IMR-90 (cell line): ENCODE results near the gene ABCB9. TPM values are rescaled to one million over a fixed set of nuclear protein-coding genes. Genes with fewer than 3 reads are reported as not detected.

Experiments
- ATAC-seq: fragments of 200-7000 bp; cut with Tn5 transposase; 2 replicates; pipeline ENCODE4 v1.9.1; 2020; ENCODE audit warnings: low read depth, mild to moderate bottlenecking, moderate library complexity
- BruUV-seq: library from RNA; stranded (reverse); fragments of 400-500 nt; replicated peaks from 2 replicates; lab custom pipeline; 2021; lab: Mats Ljungman, UMichigan
- CTCF ChIA-PET: fragments of 300-600 bp; formaldehyde crosslinking; extraction: SDS; loops from one replicate; lab custom pipeline; 2021; ENCODE audit warnings: antibody characterized with exemption; lab: Yijun Ruan, JAX
- POLR2A ChIA-PET: fragments of 300-600 bp; sonication (Branson Sonifier 250); formaldehyde crosslinking; loops from one replicate; lab custom pipeline; 2022; ENCODE audit warnings: antibody characterized with exemption; ENCODE audit not compliant: unreplicated experiment; lab: Charles Lee
- DNase-seq: peaks from one replicate; pipeline ENCODE4 v3.0.0; 2013
- H2AFZ ChIP-seq: replicated peaks from 2 replicates; pipeline ENCODE3; 2013; ENCODE audit warnings: low read length, mild to moderate bottlenecking; ENCODE audit not compliant: poor library complexity
- H2AK5ac ChIP-seq: 2 replicates; pipeline ENCODE4 v1.6.1; 2013; ENCODE audit warnings: low read depth, low read length, inconsistent platforms
- H2AK9ac ChIP-seq: replicated peaks from 2 replicates; pipeline ENCODE3; 2013; ENCODE audit warnings: mild to moderate bottlenecking, low read depth, low read length, moderate library complexity; ENCODE audit not compliant: poor library complexity
- H2BK120ac ChIP-seq: 2 replicates; pipeline ENCODE4 v1.6.1; 2013; ENCODE audit warnings: low read depth, low read length, inconsistent platforms
- H2BK15ac ChIP-seq: 3 replicates; pipeline ENCODE4 v1.6.1; 2013; ENCODE audit warnings: low read depth, low read length, inconsistent platforms
- H2BK20ac ChIP-seq: 2 replicates; pipeline ENCODE4 v1.6.1; 2013; ENCODE audit warnings: low read depth, mild to moderate bottlenecking, inconsistent platforms, low read length, moderate library complexity
- H2BK5ac ChIP-seq: 2 replicates; pipeline ENCODE4 v1.6.1; 2013; ENCODE audit warnings: mild to moderate bottlenecking, low read depth, low read length, inconsistent platforms; ENCODE audit not compliant: poor library complexity, severe bottlenecking
- H3K14ac ChIP-seq: replicated peaks from 2 replicates; pipeline ENCODE4 v1.6.1; 2013; ENCODE audit warnings: low read depth, low read length, inconsistent platforms
- H3K18ac ChIP-seq: 2 replicates; pipeline ENCODE4 v1.6.1; 2013; ENCODE audit warnings: low read depth, low read length, control low read depth
- H3K23ac ChIP-seq: 2 replicates; pipeline ENCODE4 v1.6.1; 2013; ENCODE audit warnings: low read depth, low read length, inconsistent platforms
- H3K27ac ChIP-seq: 2 replicates; pipeline ENCODE4 v1.5.1; 2013; ENCODE audit warnings: mild to moderate bottlenecking, control low read depth, low read length; ENCODE audit not compliant: insufficient read depth
- H3K27me3 ChIP-seq: 2 replicates; pipeline ENCODE4 v1.6.1; 2013; ENCODE audit warnings: low read length; ENCODE audit not compliant: control insufficient read depth, insufficient read depth
- H3K36me3 ChIP-seq: 2 replicates; pipeline ENCODE4 v1.6.1; 2013; ENCODE audit warnings: low read length, mixed read lengths; ENCODE audit not compliant: control insufficient read depth, insufficient read depth
- H3K4ac ChIP-seq: 2 replicates; pipeline ENCODE4 v1.6.1; 2013; ENCODE audit warnings: low read depth, low read length, inconsistent platforms
- H3K4me1 ChIP-seq: 2 replicates; pipeline ENCODE4 v1.6.1; 2013; ENCODE audit warnings: low read length, mixed read lengths; ENCODE audit not compliant: control insufficient read depth, insufficient read depth
- H3K4me2 ChIP-seq: 2 replicates; pipeline ENCODE4 v1.6.1; 2013; ENCODE audit warnings: low read depth, mild to moderate bottlenecking, control low read depth, low read length, moderate library complexity
- H3K4me3 ChIP-seq: 2 replicates; pipeline ENCODE4 v1.5.1; 2013; ENCODE audit warnings: low read depth, mild to moderate bottlenecking, control low read depth, low read length, moderate library complexity; ENCODE audit not compliant: insufficient read depth
- H3K56ac ChIP-seq: 2 replicates; pipeline ENCODE4 v1.6.1; 2013; ENCODE audit warnings: low read length, inconsistent platforms; ENCODE audit not compliant: insufficient read depth; ENCODE audit errors: extremely low read depth
- H3K79me1 ChIP-seq, 2 experiments: 2 replicates each; pipeline ENCODE4 v1.6.1; 2013; ENCODE audit warnings: low read length in 2 of 2, inconsistent platforms in 1 of 2, low read depth in 1 of 2
- H3K9ac ChIP-seq: 2 replicates; pipeline ENCODE4 v1.6.1; 2013; ENCODE audit warnings: low read depth, low read length, control low read depth
- H3K9me1 ChIP-seq: 2 replicates; pipeline ENCODE4 v1.6.1; 2013; ENCODE audit warnings: low read length, inconsistent platforms; ENCODE audit not compliant: insufficient read depth
- H3K9me3 ChIP-seq: 2 replicates; pipeline ENCODE4 v1.6.1; 2013; ENCODE audit warnings: low read length; ENCODE audit not compliant: control insufficient read depth, insufficient read depth
- H4K20me1 ChIP-seq: 2 replicates; pipeline ENCODE4 v1.6.1; 2013; ENCODE audit warnings: low read length, inconsistent platforms; ENCODE audit not compliant: insufficient read depth
- H4K5ac ChIP-seq: 2 replicates; pipeline ENCODE4 v1.6.1; 2013; ENCODE audit warnings: mild to moderate bottlenecking, low read depth, low read length, control low read depth
- H4K8ac ChIP-seq, 2 experiments: 2 replicates each; pipeline ENCODE4 v1.6.1; 2013; ENCODE audit warnings: low read depth in 2 of 2, low read length in 2 of 2, control low read depth in 1 of 2, inconsistent platforms in 1 of 2
- H4K91ac ChIP-seq: 2 replicates; pipeline ENCODE4 v1.6.1; 2013; ENCODE audit warnings: low read depth, low read length, inconsistent platforms; ENCODE audit not compliant: insufficient read depth
- BHLHE40 ChIP-seq: fragments of 150-350 bp; IDR thresholded peaks from 2 replicates; pipeline ENCODE4 v1.6.1; 2016; ENCODE audit warnings: mild to moderate bottlenecking, low read depth, low read length
- CEBPB ChIP-seq: IDR thresholded peaks from 2 replicates; pipeline ENCODE4 v1.6.1; 2012; ENCODE audit warnings: low read depth, low read length, improper control_type of control experiment
- CHD1 ChIP-seq: IDR thresholded peaks from 2 replicates; pipeline ENCODE4 v1.6.1; 2012; ENCODE audit warnings: low read depth, low read length, improper control_type of control experiment
- CTCF ChIP-seq: conservative IDR thresholded peaks from 2 replicates; pipeline ENCODE4 v1.5.1; 2012; ENCODE audit warnings: mild to moderate bottlenecking, low read depth, low read length, improper control_type of control experiment
- ELK1 ChIP-seq: fragments of 150-350 bp; IDR thresholded peaks from 2 replicates; pipeline ENCODE4 v1.6.1; 2016; ENCODE audit warnings: low read depth, mild to moderate bottlenecking, low read length, moderate library complexity, borderline replicate concordance
- MAFK ChIP-seq: IDR thresholded peaks from 2 replicates; pipeline ENCODE4 v1.6.1; 2012; ENCODE audit warnings: low read depth, low read length, improper control_type of control experiment
- MAZ ChIP-seq: IDR thresholded peaks from 2 replicates; pipeline ENCODE4 v1.6.1; 2012; ENCODE audit warnings: low read depth, mild to moderate bottlenecking, low read length, improper control_type of control experiment, moderate library complexity, borderline replicate concordance
- MXI1 ChIP-seq: IDR thresholded peaks from 2 replicates; pipeline ENCODE4 v1.6.1; 2012; ENCODE audit warnings: low read depth, mild to moderate bottlenecking, low read length, moderate library complexity, borderline replicate concordance
- NFE2L2 ChIP-seq: fragments of 150-350 bp; IDR thresholded peaks from 2 replicates; pipeline ENCODE4 v1.6.1; 2016; ENCODE audit warnings: low read depth, mild to moderate bottlenecking, low read length
- RAD21 ChIP-seq: IDR thresholded peaks from 2 replicates; pipeline ENCODE4 v1.6.1; 2012; ENCODE audit warnings: low read length, improper control_type of control experiment
- RCOR1 ChIP-seq: IDR thresholded peaks from 2 replicates; pipeline ENCODE4 v1.6.1; 2012; ENCODE audit warnings: mild to moderate bottlenecking, low read length, improper control_type of control experiment; ENCODE audit not compliant: insufficient replicate concordance
- SMC3 ChIP-seq: fragments of 150-350 bp; IDR thresholded peaks from 2 replicates; pipeline ENCODE4 v1.6.1; 2016; ENCODE audit warnings: low read depth, mild to moderate bottlenecking, antibody characterized with exemption, low read length, moderate library complexity
- USF2 ChIP-seq: fragments of 150-350 bp; IDR thresholded peaks from 2 replicates; pipeline ENCODE4 v1.6.1; 2017; ENCODE audit warnings: mild to moderate bottlenecking, antibody characterized with exemption, low read length, low read depth
- WGBS, 2 experiments: methylation state at CpG; one replicate each; pipeline versions ENCODE4 v1.1.5 to v1.1.7; 2013; ENCODE audit warnings: missing lambda C conversion rate in 2 of 2; ENCODE audit not compliant: insufficient read length in 1 of 2; ENCODE audit errors: extremely low coverage in 2 of 2; 5-methylcytosine and 5-hydroxymethylcytosine counted together
- dilution Hi-C: fragments of 300-500 bp; cut with HindIII; formaldehyde crosslinking; loops from one replicate; pipeline ENCODE4 v1.14.3; 2018; ENCODE audit warnings: low sequenced_read_pairs; ENCODE audit not compliant: unreplicated experiment
- in situ Hi-C: fragments of 300-500 bp; cut with MboI; formaldehyde crosslinking; loops from 3 replicates; pipeline ENCODE4 v1.14.3; 2019; ENCODE audit warnings: low sequenced_read_pairs, inconsistent platforms, mixed read lengths
- intact Hi-C: fragments of 100-400 bp; cut with micrococcal nuclease; formaldehyde crosslinking; loops from 2 replicates; pipeline ENCODE4 v1.10.0; 2022
- polyA plus RNA-seq, 3 experiments: library from polyadenylated mRNA; depleted of rRNA; stranded (reverse); fragments of >200 nt; gene quantifications; 2 replicates each; pipeline ENCODE4 v1.2.3, GENCODE V29; 2012; ENCODE audit warnings: low replicate concordance in 1 of 3
- total RNA-seq: library from RNA; depleted of rRNA; stranded (reverse); fragments of >200 nt; gene quantifications from 2 replicates; pipeline ENCODE4 v1.2.3, GENCODE V29; 2012

ABCB9 gene
- total and polyA plus RNA-seq, 2 of the 4 experiments (the other 2 are of a cell fraction), result 5.6 to 8.3 TPM

GRCh38 chr12:122961531-122962329 lies 4.5 kb downstream of the ABCB9 start:
- Histone ChIP-seq H3K56ac (no peak overlapping the region), H4K91ac (no peak overlapping the region), H4K5ac (no peak overlapping the region), H3K9me1 (no peaks in the 10 kb centered on the region; the same call in 1 of the 2 replicates), H2BK20ac (no peak overlapping the region; the same call in 1 of the 2 replicates), H3K9ac (no peak overlapping the region), H3K23ac (no peak overlapping the region), H3K4me3 (no peak overlapping the region), H3K18ac (no peak overlapping the region), H3K79me1 (peaks cover 0 to 25% of the 10 kb centered on the region in 2 experiments; a peak in 2 of 4 replicates), H3K14ac (no peak overlapping the region), H3K27ac (no peak overlapping the region), H3K4me1 (peaks cover 8% of the 10 kb centered on the region), H4K8ac (no peak overlapping the region), H2AFZ (no peak overlapping the region), H3K27me3 (no peaks in the 10 kb centered on the region), H2AK9ac (no peak overlapping the region), H2AK5ac (no peak overlapping the region), H2BK120ac (no peak overlapping the region), H3K9me3 (no peaks in the 10 kb centered on the region), H3K36me3 (peaks cover 4% of the 10 kb centered on the region), H4K20me1 (peaks cover 4% of the 10 kb centered on the region), H2BK15ac (no peak overlapping the region), H3K4me2 (no peak overlapping the region), H3K4ac (no peak overlapping the region), H2BK5ac (no peak overlapping the region)
- ATAC-seq (no peak), DNase-seq (no peak)
- CTCF ChIA-PET, result interaction anchor here (2.1 kb wide), 1 partner anchor 168 kb away, joined by 4 read pairs; no protein-coding TSS in a partner anchor
- dilution Hi-C loops (no loop called here), intact Hi-C loops (no loop called here), in situ Hi-C loops (loop anchor here (25.0 kb wide), 1 partner anchor 324 kb away; no protein-coding TSS in a partner anchor)
- no TSS peak for BruUV-seq
- WGBS, 2 experiments, result no CpG with 5 or more reads among the region's 10 CpGs
- POLR2A ChIA-PET, result no interaction called here
- TF ChIP-seq MAZ (no peak), CHD1 (no peak), RAD21 (no peak), USF2 (no peak), ELK1 (no peak), NFE2L2 (no peak), SMC3 (no peak), MXI1 (no peak), BHLHE40 (no peak), MAFK (no peak), RCOR1 (no peak), CEBPB (no peak), CTCF (no peak)
